SK-N-DZ (cell line): ENCODE measurements around the gene TEX38.
"Not testable (repeated sequence)": the region's sequence is repeated elsewhere in the genome, so short reads cannot be mapped to it uniquely, and the experiment has no call there.

ENCODE experiments used
- DNase-seq: peaks from one replicate; pipeline ENCODE4 v3.0.0-alpha.2; 2015; ENCODE audit warnings: low spot score

TEX38 gene

GRCh38 chr1:46655848-46656247, 15.8 kb upstream of the TEX38 start:
- DNase-seq: no peak

- no peak for DNase-seq
These were observed 15.0 kb upstream of the TEX38 start for GRCh38 chr1:46656643-46657042.

GRCh38 chr1:46657775-46658174, 13.9 kb upstream of the TEX38 start:
- no peak for DNase-seq

- DNase-seq: no peak
These were observed 12.3 kb upstream of the TEX38 start for GRCh38 chr1:46659307-46659870.

GRCh38 chr1:46660116-46660515, 11.5 kb upstream of the TEX38 start:
- DNase-seq: not testable (repeated sequence)

GRCh38 chr1:46662919-46663318, 8.7 kb upstream of the TEX38 start:
- DNase-seq: not testable (repeated sequence)

- no peak for DNase-seq
These were observed 5.7 kb upstream of the TEX38 start for GRCh38 chr1:46665983-46666382.

GRCh38 chr1:46667782-46668760, 3.6 kb upstream of the TEX38 start, which contains the start of gene ATPAF1:
Gene ATPAF1 (minus strand): TSS chr1:46668364. CDS start chr1:46668322, 42 bp downstream.
- DNase-seq: peak; percentile 55

- no peak for DNase-seq
These were observed 1.5 kb upstream of the TEX38 start for GRCh38 chr1:46670134-46670533.

GRCh38 chr1:46672696-46673095, 1.0 kb downstream of the TEX38 start:
- no peak for DNase-seq

- no peak for DNase-seq
These were observed 2.1 kb downstream of the TEX38 start for GRCh38 chr1:46673749-46674182.

GRCh38 chr1:46675549-46676314, 4.1 kb downstream of the TEX38 start:
- DNase-seq: no peak

- DNase-seq: no peak
These were observed 4.9 kb downstream of the TEX38 start for GRCh38 chr1:46676531-46676930.

- no peak for DNase-seq
These were observed 5.7 kb downstream of the TEX38 start for GRCh38 chr1:46677339-46677738.

- no peak for DNase-seq
These were observed 8.3 kb downstream of the TEX38 start for GRCh38 chr1:46679789-46680573.

- DNase-seq: no peak
These were observed 9.8 kb downstream of the TEX38 start for GRCh38 chr1:46681333-46682034.

- DNase-seq: no peak
These were observed 10.4 kb downstream of the TEX38 start for GRCh38 chr1:46682064-46682463.

GRCh38 chr1:46684670-46685069, 13.0 kb downstream of the TEX38 start:
- DNase-seq: no peak

- DNase-seq: no peak
These were observed 14.6 kb downstream of the TEX38 start for GRCh38 chr1:46686255-46686654.

- no peak for DNase-seq
These were observed 15.5 kb downstream of the TEX38 start for GRCh38 chr1:46687093-46687659.
